GM11168 (cell line): ENCODE results near the gene CHPF.

Experiments
- in situ Hi-C: fragments of 300-500 bp; cut with MboI; formaldehyde crosslinking; loops from one replicate; pipeline ENCODE4 v1.12.0; 2022; ENCODE audit warnings: low sequenced_read_pairs; ENCODE audit not compliant: unreplicated experiment

The CHPF gene

DNA sequence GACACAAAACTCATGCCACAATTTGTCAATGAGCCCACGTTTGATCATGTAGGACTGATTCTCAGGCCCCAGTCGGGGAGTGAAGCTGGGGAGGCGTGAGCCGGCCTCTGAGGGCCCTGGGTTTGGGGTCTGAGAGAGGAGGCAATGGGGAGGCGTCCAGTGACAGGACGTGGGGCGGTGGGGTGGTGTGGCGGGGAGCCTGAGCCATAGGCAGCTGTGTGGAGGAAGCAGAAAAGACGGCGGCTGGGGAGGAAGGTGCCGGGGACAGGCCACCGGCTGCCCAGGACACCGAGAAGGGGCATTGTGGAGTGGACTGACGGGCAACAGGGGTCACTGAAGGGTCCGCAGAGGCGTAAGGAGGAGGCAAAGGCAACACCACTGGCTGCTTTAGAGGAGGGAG lies 7.2 kb downstream of the CHPF start:
- in situ Hi-C loops: no loop called here

DNA sequence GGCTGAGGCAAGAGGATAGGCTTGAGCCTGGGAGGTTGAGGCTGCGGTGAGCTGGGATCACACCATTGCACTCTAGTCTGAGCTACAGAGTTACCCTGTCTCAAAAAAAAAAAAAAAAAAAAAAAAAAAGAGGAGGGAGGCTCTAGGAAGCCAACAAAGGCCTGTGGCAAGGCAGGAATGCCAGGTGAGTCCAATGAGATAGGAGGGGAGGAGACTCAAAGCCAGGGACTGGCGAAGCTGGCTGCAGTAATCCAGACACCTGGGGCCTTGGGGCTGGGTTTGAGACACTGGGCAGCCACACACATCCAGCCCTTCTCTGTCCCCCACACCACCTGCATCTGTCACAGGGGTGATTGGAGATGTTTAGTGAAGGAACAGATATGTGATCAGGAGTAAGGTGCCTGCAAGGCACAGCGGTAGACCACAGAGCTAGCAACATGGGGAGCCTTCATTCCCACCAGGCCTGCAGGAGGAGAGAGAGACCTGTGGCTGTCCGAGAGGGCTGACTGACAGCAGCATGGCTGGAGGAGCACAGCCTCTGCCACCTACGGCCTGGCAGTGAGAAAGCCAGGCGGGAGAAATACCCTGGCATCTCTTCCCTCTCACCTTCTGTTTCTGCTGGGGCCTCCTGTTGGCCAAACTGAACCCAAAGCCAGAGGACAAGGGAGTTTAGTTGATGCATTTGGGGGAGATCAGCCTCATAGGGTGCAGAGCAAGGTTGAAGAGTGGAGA lies 9.5 kb downstream of the CHPF start:
- in situ Hi-C loops: no loop called here

DNA sequence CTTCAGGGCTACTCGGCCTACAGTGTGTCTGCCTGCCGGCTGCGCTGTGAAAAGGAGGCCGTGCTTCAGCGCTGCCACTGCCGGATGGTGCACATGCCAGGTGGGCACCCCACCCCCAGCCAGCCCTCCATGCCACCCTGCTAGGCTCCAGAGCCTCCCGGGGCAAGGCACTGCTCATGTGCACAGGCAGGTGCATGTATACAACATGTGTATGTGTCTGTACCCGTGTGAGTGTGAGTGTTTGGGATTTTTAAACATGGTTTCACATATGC lies 11.3 kb downstream of the CHPF start:
- in situ Hi-C loops: no loop called here

DNA sequence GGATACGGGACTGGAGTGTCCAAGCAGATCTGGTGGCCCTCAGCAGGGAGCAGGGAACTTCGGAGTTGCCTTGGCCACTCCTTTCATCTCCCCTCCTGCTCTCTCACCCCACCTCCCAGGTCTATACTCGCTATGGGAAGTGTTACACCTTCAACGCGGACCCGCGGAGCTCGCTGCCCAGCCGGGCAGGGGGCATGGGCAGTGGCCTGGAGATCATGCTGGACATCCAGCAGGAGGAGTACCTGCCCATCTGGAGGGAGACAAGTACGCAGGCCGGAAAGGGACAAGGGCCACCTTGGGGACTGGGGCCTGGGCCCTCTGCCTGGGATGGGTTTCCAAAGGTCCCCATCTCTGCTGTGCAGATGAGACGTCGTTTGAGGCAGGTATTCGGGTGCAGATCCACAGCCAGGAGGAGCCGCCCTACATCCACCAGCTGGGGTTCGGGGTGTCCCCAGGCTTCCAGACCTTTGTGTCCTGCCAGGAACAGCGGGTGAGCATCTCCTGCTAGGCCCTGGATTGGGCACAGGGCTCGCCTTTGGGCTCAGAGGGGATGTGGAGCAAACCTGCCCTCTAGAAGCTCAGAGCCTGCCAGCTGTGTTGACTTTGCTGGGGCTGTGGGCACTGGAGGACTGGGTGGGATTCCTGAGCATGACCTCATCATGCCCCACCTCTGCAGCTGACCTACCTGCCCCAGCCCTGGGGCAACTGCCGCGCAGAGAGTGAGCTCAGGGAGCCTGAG lies 11.8 kb downstream of the CHPF start:
- in situ Hi-C loops: no loop called here

DNA sequence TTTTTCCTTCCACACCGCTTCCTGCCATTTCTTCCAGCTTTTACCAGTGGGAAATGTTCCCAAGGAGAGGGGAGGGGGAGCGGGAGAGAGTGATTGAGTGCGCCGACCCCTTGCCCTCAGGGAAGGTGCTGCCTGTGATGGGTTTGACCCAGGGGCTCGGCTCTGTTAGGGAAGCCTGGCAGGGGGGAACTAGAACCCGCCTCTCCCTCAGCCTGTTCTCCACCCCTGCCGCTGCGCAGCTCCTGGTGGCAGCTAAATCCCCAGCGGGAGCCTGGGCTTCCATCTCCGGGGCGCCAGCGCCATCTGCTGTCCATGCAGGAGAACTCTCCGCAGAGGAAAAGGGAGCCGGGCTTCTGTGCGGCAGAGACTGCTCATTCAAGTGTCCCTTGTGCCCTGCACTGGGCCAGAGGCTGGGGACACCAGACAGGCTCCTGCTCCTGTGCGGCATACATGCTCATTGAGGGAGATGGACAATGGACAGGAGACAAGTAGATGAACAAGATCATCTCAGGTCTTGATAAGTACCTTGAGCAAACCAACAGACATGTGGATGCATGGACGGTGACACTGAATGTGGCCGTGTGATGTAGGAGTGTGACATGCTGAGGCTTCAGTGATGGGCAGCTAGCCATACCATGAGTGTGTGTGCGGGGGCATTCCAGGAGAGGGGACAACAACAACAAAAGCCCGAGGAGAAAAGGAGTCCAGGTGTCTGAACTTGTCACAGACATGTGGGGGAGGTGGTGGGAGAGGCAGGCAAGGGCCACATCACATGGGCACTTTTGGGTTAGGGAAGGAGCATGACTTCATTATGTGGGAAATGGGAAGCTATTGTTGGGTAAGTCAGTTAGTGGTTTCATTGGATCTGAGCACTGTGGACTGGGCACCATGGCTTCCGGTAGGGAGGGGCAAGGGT lies 13.3 kb downstream of the CHPF start:
- in situ Hi-C loops: no loop called here

DNA sequence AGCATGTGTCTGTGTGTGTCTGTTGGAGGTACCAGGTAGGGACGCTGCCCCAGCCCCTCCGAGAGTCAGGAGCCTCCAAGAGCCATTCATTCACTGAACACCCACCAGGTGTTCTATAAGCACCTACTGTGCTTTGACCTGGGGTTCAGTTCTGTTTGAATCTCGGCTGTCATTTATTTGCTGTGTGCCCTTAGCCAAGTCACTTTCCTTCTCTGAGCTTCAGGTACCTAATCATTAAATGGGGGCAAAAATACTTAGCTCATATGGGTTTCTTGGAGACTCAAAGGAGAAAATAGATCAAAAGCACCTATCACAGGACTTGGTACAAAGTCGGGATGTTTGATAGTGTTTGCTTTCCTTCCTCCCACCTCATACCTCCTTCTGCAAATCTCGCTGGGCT lies 16.1 kb downstream of the CHPF start:
- in situ Hi-C loops: loop anchor here (5.0 to 10.0 kb wide), 2 partner anchors 53 to 125 kb away; no protein-coding TSS in a partner anchor

DNA sequence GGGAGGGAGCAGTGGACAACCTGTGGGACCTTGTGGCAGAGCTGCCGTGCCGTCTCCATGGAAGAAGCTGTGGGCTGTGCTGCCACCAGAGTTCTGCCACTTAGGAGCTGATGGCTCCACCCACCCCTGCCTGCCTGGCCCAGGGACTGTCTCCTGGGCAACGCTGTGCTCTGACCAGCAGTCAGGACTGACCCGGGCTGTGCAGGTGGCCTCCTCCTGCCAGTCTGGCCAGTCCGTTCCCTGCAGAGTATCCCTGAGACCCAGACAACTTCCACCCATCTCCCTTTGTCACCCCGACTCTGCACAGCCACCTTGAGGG lies 16.6 kb downstream of the CHPF start:
- in situ Hi-C loops: loop anchor here (5.0 to 10.0 kb wide), 2 partner anchors 52 to 125 kb away; no protein-coding TSS in a partner anchor

DNA sequence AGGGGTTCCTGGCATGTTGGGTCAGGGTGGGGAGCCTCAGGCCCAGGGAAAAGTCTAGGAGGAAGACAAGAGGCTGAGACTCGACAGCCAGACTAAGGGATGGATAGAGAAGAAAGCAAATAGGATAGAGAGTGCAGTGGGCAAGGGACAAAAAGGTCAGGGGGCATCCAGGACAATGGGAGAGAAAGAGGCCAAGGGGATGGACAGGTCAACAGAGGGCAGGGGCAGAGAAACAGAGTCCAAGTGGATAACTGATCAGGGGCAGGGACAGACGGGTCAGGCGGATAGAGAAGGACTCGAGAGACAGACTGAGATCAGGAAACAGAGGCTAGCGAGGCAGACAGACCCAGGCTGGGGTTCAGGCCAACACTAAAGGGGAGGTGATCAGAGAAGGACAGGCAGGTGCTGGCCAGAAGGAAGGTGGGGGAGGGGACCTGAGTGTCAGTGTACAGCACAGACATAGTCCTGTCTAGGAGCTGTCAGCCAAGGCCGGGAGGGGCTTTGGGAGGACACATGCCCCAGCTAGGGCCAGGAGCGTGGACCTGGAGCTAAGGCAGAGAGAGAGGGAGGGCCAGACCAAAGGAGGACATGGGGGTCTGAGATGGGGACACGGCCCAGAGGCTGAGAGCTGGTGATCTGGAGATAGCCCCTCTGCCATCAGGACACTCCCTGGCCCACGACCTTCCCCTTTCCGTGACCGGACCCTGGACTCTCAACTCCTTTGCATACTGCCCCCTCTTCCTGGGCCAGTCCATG lies 17.1 kb downstream of the CHPF start:
- in situ Hi-C loops: loop anchor here (5.0 to 10.0 kb wide), 2 partner anchors 52 to 124 kb away; no protein-coding TSS in a partner anchor

DNA sequence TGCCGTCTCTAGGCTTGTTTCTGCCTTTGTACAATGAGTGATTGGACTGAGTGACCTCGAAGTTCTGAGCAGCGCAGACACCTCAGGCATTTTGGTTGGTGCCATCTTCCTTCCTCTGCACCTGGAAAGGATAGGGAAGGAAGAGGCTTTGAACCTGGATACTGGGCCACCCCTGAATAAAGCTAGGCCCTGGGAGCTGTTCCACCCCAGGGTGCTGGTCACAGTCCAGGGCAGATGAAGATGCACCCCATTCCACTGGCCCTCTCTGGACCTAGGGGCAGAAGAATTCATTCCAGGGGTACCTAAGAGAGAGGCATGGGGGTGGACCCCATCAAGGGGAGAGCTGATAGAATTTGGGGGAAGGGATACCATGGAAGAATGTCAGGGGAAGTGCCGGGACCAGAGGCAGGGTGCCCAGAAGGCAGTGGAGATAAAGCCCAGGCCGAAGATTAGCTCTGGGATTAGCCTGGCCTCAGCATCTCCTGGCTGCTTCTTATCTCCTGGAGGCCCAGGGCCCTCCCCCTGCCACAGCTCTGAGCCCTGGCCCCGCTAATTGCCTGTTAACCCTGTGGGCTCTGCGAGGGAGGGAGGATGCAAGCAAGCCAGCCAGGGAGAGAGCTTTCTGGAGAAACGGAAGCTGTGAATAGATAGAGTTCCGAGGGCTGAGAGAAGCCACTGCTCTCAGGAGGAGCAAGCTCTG lies 17.9 kb downstream of the CHPF start:
- in situ Hi-C loops: loop anchor here (5.0 to 10.0 kb wide), 2 partner anchors 51 to 123 kb away; no protein-coding TSS in a partner anchor

DNA sequence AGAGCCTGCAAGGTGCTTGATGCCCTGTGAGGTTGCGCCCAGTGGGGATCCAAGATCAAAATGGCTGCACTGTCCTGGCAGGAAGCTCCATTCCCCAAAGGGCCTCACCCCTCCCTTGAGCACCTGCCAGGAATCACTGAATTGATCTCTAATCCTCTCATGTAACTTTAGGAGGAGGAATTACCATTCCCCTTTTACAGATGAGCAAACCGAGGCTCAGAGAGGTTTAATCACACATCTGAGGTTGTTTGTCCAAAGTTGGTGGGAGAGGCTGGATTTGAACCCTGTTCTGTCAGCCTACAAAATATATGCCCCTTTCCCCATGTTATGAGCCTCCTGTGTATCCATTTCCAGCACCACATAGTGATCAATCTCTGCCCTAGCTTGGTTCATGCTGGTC lies 18.8 kb downstream of the CHPF start:
- in situ Hi-C loops: loop anchor here (5.0 to 10.0 kb wide), 2 partner anchors 50 to 123 kb away; no protein-coding TSS in a partner anchor

DNA sequence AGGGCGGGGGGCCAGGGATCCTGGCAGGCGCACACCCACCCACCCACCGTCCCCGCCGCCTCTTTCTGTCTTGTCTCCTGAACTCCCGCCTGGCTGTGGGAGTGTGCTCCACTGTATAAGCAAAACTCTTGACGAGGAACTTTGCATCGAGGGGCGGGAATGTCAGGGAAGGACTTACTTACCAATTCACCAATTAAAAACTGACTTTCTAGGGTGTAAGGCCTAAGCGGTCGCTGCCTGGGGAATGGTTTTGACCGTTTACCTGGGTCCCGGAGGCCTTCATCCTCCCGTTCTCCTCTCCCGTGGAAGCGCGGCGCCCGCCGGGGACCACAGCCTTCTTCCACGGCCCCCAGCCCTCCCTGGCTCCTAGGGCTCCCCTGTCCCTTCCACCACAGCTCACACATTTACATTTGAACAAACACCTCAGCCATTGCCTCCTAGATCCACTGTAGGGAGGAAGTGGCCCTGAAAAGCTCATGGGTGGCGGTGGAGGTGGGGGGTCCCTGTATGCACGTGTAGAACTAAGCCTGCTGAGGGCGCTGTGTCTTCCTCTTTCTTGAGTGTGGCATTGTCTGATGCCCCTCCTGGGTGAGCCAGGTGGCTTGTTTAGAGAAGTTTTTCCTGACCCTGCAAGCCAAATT lies 20.5 kb downstream of the CHPF start:
- in situ Hi-C loops: loop anchor here (10.0 kb wide), 1 partner anchor 48 kb away; no protein-coding TSS in a partner anchor

DNA sequence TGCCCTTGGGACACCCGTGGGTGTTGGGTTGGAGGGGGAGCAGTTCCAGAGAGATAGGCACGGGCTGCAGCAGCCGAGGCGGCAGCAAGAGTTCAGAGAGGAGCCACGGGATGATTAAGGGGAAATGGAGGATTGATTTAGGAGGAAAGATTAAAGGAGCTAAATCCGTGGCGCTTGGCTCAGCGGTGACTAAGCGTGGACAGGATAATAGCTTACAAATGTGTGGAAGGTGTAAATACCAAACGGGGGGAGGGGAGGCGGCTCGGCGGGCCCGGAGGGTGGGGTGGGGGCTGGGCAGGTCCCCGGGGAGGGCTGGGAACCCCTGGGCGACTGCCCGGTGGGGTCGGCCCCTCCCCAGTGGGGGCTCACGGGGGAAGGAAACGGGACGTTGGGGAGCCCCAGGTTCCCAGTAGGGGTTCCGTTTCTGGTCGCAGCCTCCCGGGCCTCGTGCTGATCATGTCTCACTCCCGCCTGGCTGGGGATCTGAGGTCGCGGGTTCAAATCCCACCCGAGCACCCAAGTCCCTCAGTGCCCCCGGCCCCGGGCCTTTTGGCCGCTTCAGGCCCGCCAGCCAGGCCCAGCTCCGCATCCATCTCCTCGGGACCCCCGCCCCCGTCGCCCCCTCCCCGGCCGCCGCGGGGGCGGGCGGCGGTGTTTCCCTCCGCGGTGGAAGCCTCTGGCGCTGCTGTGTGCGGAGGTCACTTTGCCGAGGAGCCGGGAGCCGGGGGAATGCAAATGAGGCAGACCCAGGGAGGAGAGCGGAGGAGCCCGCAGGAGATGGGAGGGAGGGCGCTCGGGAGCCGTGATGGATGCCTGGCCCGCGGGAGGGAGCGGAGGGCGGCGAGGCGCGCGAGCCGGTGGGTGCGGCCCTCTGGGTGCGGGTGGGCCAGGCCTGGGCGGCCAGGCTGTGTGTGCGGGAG lies 21.2 kb downstream of the CHPF start:
- in situ Hi-C loops: loop anchor here (10.0 kb wide), 1 partner anchor 48 kb away; no protein-coding TSS in a partner anchor

DNA sequence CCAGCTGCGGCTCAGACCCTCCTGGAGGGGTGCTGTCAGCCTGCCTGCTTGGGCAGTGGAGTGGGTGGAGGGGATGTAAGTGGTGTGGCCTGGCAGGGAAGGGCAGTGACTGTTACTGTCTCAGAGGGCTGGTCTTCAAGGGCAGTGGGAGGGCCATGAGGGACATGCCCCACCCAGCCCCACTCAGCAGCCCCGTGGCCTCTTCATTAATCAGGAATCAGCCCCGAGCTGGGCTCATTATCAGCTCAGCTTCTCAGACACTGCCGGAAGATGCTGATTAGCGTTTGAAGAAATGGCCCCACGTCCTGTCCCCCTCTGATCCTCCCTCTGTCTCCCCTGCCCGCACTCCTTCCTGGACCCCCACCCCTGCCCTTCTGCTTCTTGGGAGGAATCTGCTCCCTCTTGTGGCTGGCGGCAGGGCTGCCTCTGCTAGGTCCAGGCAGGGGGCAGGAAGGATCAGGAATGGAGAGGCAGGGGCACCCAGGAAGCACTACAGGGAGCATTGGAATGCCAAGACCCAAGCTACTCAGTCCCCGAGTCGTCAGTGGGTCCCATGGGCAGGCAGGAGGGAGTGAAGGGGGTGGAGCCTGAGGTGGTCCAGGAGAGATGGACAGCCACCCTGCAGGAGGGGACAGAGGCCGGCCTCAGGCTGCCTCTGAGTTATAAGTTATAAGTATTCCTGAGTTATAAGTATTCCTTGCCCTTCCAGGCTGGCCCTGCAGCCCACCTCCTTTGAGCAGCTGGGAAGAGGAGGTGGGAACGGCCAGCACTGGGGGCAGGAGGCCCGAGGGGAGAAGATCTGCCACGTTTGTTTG lies 22.3 kb downstream of the CHPF start:
- in situ Hi-C loops: loop anchor here (10.0 kb wide), 1 partner anchor 46 kb away; no protein-coding TSS in a partner anchor

DNA sequence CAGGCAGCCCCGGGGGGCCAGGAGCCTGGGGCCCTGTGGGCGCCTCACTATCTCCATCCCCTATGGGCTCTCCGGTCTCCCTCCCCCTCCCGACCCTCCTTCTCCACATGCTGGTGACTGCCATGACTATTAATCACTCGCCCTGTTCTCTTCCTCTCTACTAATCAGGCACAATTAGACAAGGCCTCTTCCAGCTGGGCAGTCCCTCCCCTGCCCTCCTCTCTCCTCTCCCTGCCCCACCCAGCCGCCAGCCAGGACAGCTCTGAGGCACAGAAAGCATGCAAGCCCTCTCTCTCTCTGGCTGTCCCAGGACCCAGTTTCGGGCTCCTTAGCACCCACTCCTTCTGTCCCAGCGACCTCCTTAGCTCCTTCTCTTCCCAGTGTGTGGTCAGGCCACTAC lies 23.5 kb downstream of the CHPF start:
- in situ Hi-C loops: loop anchor here (10.0 kb wide), 1 partner anchor 45 kb away; no protein-coding TSS in a partner anchor

DNA sequence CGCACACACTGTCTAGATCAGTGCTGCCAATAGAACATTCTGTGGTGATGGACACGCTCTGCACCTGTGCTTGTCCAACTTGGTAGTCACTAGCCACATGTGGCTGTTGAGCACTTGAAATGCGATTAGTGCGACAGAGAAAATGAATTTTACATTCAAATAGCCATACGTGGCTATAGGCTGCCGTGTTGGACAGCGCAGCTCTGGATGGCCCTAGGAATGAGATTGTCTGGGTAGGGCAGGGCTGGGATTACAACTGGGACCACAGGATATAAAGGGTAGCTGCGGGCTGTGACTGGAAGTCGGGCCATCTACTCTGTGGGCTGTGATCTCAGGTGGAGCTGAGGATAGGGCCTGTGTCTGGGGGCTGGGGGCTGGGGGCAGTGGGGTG lies 24.1 kb downstream of the CHPF start:
- in situ Hi-C loops: no loop called here

DNA sequence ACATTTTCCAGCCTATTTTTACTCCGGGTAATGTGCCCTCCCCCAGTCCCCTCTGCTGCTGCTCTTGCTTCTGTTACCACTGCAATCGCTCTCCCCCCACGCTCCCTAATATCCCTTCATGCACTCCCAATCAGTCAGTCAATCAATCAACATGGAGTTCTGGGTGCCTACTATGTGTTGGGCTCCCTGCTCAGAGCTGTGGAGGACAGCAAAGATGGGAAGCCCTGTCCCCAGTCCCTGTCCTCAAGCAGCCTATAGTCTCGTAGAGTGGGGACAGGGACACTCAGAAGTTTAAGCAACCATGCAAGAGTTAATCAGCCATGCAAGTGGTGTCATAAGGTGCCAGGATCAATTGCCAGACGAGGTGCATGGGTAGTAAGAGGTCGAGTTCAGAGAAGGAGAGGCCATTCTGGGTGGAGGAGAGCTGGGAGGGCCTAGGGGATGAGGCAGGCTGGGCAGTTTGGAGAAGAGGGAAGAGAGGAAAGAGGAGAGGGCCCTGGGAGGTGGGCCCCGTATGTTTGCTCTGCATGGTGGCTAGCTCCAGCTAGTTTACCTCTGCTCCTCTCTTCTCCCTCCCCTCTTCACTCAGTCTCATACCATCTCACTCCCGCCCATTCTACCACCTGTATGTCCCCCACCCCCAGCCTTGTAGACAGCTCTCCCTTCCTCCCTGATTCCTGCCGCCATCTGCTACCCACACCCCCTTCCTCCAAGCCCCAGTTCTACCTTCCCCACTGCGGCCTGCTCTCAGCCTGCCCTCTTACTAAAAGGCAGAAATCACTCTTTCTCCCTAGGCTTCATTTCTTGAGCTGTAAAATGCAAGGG lies 25.4 kb downstream of the CHPF start:
- in situ Hi-C loops: no loop called here
